Measurements from ENCODE around the gene MPZL3.

MPZL3 gene

GRCh38 chr11:118231461-118231860 lies 20.7 kb downstream of the MPZL3 start:
- DNase-seq = no peak

GRCh38 chr11:118230088-118230487 lies 22.1 kb downstream of the MPZL3 start:
- peak; percentile 71 for DNase-seq

GRCh38 chr11:118229274-118229847 lies 22.8 kb downstream of the MPZL3 start:
- DNase-seq = no peak

- DNase-seq = peak; percentile 62
Observed at GRCh38 chr11:118227865-118228785, 24.0 kb downstream of the MPZL3 start.

GRCh38 chr11:118226781-118227180 lies 25.4 kb downstream of the MPZL3 start:
- DNase-seq = no peak

GRCh38 chr11:118226296-118226695 lies 25.9 kb downstream of the MPZL3 start:
- no peak for DNase-seq

- peak; percentile 76 for DNase-seq
Observed at GRCh38 chr11:118224511-118225188, 27.5 kb downstream of the MPZL3 start, which contains the start of gene JAML. JAML (minus strand) TSS chr11:118225011; CDS start chr11:118214866, 10,145 bp downstream.

- DNase-seq = no peak
Observed at GRCh38 chr11:118223992-118224391, 28.2 kb downstream of the MPZL3 start.

GRCh38 chr11:118223570-118223969 lies 28.6 kb downstream of the MPZL3 start:
- no peak for DNase-seq

GRCh38 chr11:118222437-118222836 lies 29.7 kb downstream of the MPZL3 start:
- no peak for DNase-seq

- DNase-seq = no peak
Observed at GRCh38 chr11:118221419-118221818, 30.7 kb downstream of the MPZL3 start.

GRCh38 chr11:118219732-118220131 lies 32.4 kb downstream of the MPZL3 start:
- no peak for DNase-seq

GRCh38 chr11:118219244-118219643 lies 32.9 kb downstream of the MPZL3 start:
- DNase-seq = no peak

- DNase-seq = no peak
Observed at GRCh38 chr11:118217575-118217974, 34.6 kb downstream of the MPZL3 start.

GRCh38 chr11:118216621-118217481 lies 35.3 kb downstream of the MPZL3 start:
- DNase-seq = peak; percentile 56

GRCh38 chr11:118215765-118216164 lies 36.4 kb downstream of the MPZL3 start:
- DNase-seq = no peak

GRCh38 chr11:118215262-118215661 lies 36.9 kb downstream of the MPZL3 start:
- no peak for DNase-seq

- no peak for DNase-seq
Observed at GRCh38 chr11:118214210-118214914, 37.8 kb downstream of the MPZL3 start.

- DNase-seq = no peak
Observed at GRCh38 chr11:118213781-118214180, 38.4 kb downstream of the MPZL3 start.

GRCh38 chr11:118213201-118213600 lies 39.0 kb downstream of the MPZL3 start:
- no peak for DNase-seq

- DNase-seq = no peak
Observed at GRCh38 chr11:118212781-118213191, 39.4 kb downstream of the MPZL3 start.

Data from CD4-positive, alpha-beta T cell treated with Interleukin-10 for 1 hour (primary cell).